DOHH2 (cell line): Measurements from ENCODE around the gene CFAP251.

Source experiments
- H3F3A ChIP-seq: fragments of 200-600 bp; sonication (generic), shearing (Covaris generic); 2 replicates; pipeline ENCODE4 v1.6.0; 2016; ENCODE audit warnings: antibody characterized with exemption, mild to moderate bottlenecking; ENCODE audit not compliant: control insufficient read depth, insufficient read depth
- H3K27ac ChIP-seq: fragments of 200-600 bp; sonication (generic); 2 replicates; pipeline ENCODE4 v1.5.1; 2014; ENCODE audit warnings: low read depth, mild to moderate bottlenecking, low read length, moderate library complexity
- H3K27me3 ChIP-seq: fragments of 200-600 bp; sonication (generic); 2 replicates; pipeline ENCODE4 v1.6.1; 2014; ENCODE audit warnings: mild to moderate bottlenecking, low read length, mixed read lengths; ENCODE audit not compliant: control insufficient read depth
- H3K36me3 ChIP-seq: fragments of 200-600 bp; sonication (generic); 2 replicates; pipeline ENCODE4 v1.6.1; 2014; ENCODE audit warnings: mild to moderate bottlenecking, low read length, moderate library complexity, mixed read lengths; ENCODE audit not compliant: control insufficient read depth
- H3K4me1 ChIP-seq: fragments of 200-600 bp; sonication (generic); 2 replicates; pipeline ENCODE4 v1.6.1; 2014; ENCODE audit warnings: mild to moderate bottlenecking, low read length, mixed read lengths; ENCODE audit not compliant: control insufficient read depth
- H3K4me2 ChIP-seq: fragments of 200-600 bp; sonication (generic); 2 replicates; pipeline ENCODE4 v1.6.0; 2014; ENCODE audit warnings: mild to moderate bottlenecking, low read length, moderate library complexity
- H3K4me3 ChIP-seq: fragments of 200-600 bp; sonication (generic); 2 replicates; pipeline ENCODE4 v1.5.1; 2014; ENCODE audit warnings: mild to moderate bottlenecking, low read length, mixed read lengths
- H3K79me2 ChIP-seq: fragments of 200-600 bp; sonication (generic); 2 replicates; pipeline ENCODE4 v1.6.1; 2014; ENCODE audit warnings: mild to moderate bottlenecking, low read length, mixed read lengths; ENCODE audit not compliant: control insufficient read depth
- H3K9me2 ChIP-seq: fragments of 200-600 bp; sonication (generic); replicated peaks from 2 replicates; pipeline ENCODE4 v1.6.1; 2014; ENCODE audit warnings: mild to moderate bottlenecking, low read length, mixed read lengths; ENCODE audit not compliant: control insufficient read depth
- H3K9me3 ChIP-seq: fragments of 200-600 bp; sonication (generic); 2 replicates; pipeline ENCODE4 v1.6.1; 2014; ENCODE audit warnings: antibody characterized with exemption, low read length, mixed read lengths; ENCODE audit not compliant: control insufficient read depth, insufficient read depth
- H4K20me1 ChIP-seq: fragments of 200-600 bp; sonication (generic); 2 replicates; pipeline ENCODE4 v1.6.0; 2014; ENCODE audit warnings: low read depth, mild to moderate bottlenecking, antibody characterized with exemption, low read length, moderate library complexity; ENCODE audit not compliant: control insufficient read depth, insufficient read depth
- CTCF ChIP-seq: fragments of 200-600 bp; sonication (generic); IDR thresholded peaks from one replicate; pipeline ENCODE4 v1.5.1; 2014; ENCODE audit warnings: antibody characterized with exemption, mild to moderate bottlenecking, low read depth, low read length; ENCODE audit not compliant: poor library complexity, severe bottlenecking
- EZH2phosphoT487 ChIP-seq: fragments of 200-600 bp; sonication (generic); IDR thresholded peaks from 2 replicates; pipeline ENCODE4 v1.6.1; 2017; ENCODE audit warnings: borderline replicate concordance, mild to moderate bottlenecking, antibody characterized with exemption, low read length, moderate library complexity, mixed read lengths

The CFAP251 gene

GRCh38 chr12:121946313-121947025, 28.1 kb downstream of the CFAP251 start:
- H3K79me2 ChIP-seq: no peaks in the 10 kb centered on the region
- peaks cover 45% of the 10 kb centered on the region for H3K36me3 ChIP-seq
- peaks cover 6% of the 10 kb centered on the region; the same call in 1 of the 2 replicates for H3F3A ChIP-seq
- H3K9me2 ChIP-seq: no peaks in the 10 kb centered on the region
- H3K4me1 ChIP-seq: peaks cover 9% of the 10 kb centered on the region
- H3K27me3 ChIP-seq: no peaks in the 10 kb centered on the region
- no peaks in the 10 kb centered on the region for H3K9me3 ChIP-seq
- H3K27ac ChIP-seq: no peak overlapping the region
- H3K4me2 ChIP-seq: no peak overlapping the region
- H3K4me3 ChIP-seq: no peak overlapping the region
- TF ChIP-seq EZH2phosphoT487 (no peak), CTCF (no peak)
- H4K20me1 ChIP-seq: no peaks in the 10 kb centered on the region

- Histone ChIP-seq H3K27ac (no peak overlapping the region), H3K4me2 (no peak overlapping the region), H3F3A (peaks cover 12% of the 10 kb centered on the region; the same call in 1 of the 2 replicates), H3K9me2 (no peaks in the 10 kb centered on the region), H3K9me3 (no peaks in the 10 kb centered on the region), H3K27me3 (no peaks in the 10 kb centered on the region), H3K79me2 (no peaks in the 10 kb centered on the region), H3K36me3 (peaks cover 32% of the 10 kb centered on the region), H3K4me3 (no peak overlapping the region), H3K4me1 (peaks cover 16% of the 10 kb centered on the region), H4K20me1 (no peaks in the 10 kb centered on the region)
- TF ChIP-seq EZH2phosphoT487: no peak
- TF ChIP-seq CTCF: no peak
Measured at GRCh38 chr12:121947981-121948380, 29.6 kb downstream of the CFAP251 start.

GRCh38 chr12:121949648-121950397, 31.4 kb downstream of the CFAP251 start:
- Histone ChIP-seq H3K79me2 (no peaks in the 10 kb centered on the region), H3K4me3 (no peak overlapping the region), H3F3A (peaks cover 19% of the 10 kb centered on the region), H4K20me1 (no peaks in the 10 kb centered on the region), H3K27me3 (no peaks in the 10 kb centered on the region), H3K9me2 (no peaks in the 10 kb centered on the region), H3K36me3 (peaks cover 30% of the 10 kb centered on the region), H3K27ac (no peak overlapping the region), H3K4me2 (no peak overlapping the region), H3K9me3 (0 out of 2 replicates have a peak, but pooled peaks cover 3% of the 10 kb centered on the region), H3K4me1 (peaks cover 28% of the 10 kb centered on the region)
- TF ChIP-seq CTCF (no peak), EZH2phosphoT487 (no peak)
